DMS114 treated with DMSO at 0.1 percent for 48 hours (cell line): ENCODE measurements around the gene MTX3.

ENCODE experiments used
- DNase-seq: peaks from one replicate; lab custom pipeline; 2025; ENCODE audit not compliant: unreplicated experiment; lab: John Stamatoyannopoulos, UW

Gene MTX3

GRCh38 chr5:79983618-79984017, 7.4 kb downstream of the MTX3 start:
- DNase-seq = no peak

GRCh38 chr5:79982136-79982535, 8.9 kb downstream of the MTX3 start:
- no peak for DNase-seq

DNA sequence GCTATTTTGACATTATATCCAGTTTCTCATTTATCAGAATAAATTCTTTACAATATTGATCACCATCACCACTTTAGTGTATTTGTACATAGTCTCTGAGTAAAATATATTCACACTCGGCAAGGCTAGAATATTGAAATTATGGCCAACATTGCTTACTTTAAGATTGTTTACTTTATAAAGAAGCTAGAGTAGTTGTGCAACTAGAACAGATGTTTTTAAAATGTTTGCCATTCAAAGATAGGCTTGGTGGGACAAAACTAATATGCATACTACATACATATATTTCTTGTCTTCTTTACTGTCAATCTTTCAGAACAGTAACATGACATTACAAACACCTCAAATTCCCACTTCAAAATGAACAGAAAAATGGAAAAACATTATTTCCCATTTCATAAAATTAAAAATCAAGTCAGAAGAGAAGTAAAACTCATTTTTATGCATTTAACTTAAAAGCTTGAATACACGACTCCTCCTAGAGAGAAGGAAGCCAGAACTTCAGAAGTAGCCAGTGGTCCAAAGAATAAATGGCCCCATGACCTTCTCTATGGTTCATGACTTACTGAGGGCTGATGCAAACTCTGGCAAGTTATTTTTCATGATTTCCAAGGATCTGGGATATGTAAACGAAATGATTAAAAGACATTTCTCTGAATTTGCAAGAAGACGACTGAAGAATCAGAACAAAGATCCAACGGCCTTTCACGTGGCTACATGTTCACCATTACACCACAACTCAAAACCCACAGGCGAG, 14.1 kb downstream of the MTX3 start:
- DNase-seq = no peak

GRCh38 chr5:79975422-79975821, 15.6 kb downstream of the MTX3 start:
- DNase-seq = no peak

GRCh38 chr5:79974886-79975285, 16.2 kb downstream of the MTX3 start:
- DNase-seq = no peak

GRCh38 chr5:79973996-79974395, 17.1 kb downstream of the MTX3 start:
- no peak for DNase-seq

DNA sequence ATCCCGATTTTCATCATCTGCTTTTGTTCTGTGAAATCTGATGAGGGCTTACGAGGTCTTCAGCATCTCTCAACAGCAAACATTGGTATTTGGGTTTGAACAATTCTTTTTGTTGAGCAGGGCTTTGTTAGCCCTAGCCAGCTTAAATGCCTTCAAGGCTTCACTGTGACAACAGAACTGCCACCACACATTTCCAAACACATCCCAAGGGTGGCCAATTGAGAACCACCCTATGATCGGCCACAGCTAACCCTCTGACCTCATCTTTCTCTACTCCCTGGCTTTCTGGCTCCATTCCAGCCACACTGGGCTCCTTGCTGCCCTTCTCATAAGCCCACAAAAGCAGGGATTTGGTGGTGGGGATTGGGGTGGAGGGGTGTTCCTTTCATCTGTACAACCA, 17.6 kb downstream of the MTX3 start:
- DNase-seq = no peak

- no peak for DNase-seq
Observed at GRCh38 chr5:79971156-79971555, 19.9 kb downstream of the MTX3 start.

DNA sequence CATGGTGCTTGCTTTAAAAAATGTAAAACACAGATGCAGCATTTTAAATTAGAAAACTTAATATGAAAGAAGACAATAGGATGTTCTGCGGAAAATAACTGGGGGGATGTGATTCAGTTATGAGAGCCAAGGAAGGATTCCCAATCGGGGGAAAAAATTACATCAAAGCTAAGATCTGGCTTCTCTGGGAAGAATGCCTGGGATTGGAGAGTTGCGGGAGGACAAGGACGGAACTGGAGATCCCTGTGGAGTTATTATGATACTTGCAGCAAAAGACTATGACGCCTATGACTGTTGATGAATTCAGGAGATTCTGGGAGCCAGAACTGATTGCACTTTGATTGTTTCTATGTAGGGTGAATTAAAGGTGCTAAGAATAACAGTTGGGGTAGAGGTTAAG, 24.6 kb downstream of the MTX3 start:
- DNase-seq = no peak

DNA sequence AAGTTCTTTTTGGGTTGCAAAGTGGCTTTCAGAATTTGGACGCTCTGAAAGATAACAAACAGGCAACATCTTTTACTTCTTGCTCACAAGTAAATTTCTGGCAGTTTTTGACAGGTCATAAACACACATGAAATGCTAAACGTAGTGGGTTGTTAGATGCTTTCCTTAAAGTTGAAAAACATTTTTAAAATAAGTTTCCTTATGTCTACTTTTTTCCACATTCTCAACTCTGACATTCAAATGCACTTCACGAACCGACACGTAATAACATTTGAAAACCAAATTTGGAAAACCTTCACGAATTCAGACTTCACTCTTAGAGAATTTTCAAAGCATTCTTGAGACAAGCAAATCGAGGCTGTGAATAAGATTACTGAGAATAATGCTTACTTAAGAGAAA, 26.9 kb downstream of the MTX3 start:
- no peak for DNase-seq

DNA sequence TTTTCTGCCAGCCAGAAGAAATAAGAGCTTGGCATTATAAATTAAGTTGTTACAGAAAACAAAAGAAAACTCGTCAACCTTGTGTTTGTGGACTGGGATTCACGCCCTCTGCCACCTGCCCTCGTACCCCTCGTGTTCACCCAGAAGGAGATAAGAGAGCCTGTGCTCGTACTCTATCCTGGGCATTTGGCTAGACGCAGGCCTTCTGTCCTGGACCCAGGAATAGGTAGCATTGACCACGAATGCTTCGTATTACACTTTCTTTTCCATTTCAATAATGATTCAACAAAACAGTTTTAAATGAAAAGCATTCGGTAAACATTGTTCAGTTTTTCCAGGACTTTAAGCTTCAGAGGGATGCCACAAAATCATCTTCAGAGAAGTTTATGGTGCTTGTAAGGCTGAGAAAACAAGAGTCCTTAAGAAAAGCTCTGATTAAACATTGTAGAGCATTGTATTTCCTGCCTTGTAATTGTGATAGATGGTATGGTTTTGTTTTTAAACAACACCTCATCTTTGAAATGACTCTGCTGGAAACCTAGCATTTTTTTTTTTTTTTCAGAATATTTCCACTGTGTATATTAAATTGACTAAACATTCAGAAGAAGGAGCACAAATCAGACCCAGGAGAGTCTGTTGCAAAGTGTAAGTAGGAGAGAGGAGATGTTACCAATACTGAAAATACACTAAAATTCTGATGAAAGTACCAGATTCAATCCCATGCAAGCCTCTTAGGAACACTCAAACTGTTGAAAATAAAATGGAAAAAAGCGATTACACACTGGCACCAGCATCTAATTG, 27.6 kb downstream of the MTX3 start:
- DNase-seq = no peak

- no peak for DNase-seq
Observed at GRCh38 chr5:79962575-79963222, 28.4 kb downstream of the MTX3 start.

- no peak for DNase-seq
Observed at GRCh38 chr5:79961716-79962574, 29.1 kb downstream of the MTX3 start.

GRCh38 chr5:79959407-79959806, 31.7 kb downstream of the MTX3 start:
- DNase-seq = no peak

GRCh38 chr5:79955941-79956670, 35.0 kb downstream of the MTX3 start:
- no peak for DNase-seq

DNA sequence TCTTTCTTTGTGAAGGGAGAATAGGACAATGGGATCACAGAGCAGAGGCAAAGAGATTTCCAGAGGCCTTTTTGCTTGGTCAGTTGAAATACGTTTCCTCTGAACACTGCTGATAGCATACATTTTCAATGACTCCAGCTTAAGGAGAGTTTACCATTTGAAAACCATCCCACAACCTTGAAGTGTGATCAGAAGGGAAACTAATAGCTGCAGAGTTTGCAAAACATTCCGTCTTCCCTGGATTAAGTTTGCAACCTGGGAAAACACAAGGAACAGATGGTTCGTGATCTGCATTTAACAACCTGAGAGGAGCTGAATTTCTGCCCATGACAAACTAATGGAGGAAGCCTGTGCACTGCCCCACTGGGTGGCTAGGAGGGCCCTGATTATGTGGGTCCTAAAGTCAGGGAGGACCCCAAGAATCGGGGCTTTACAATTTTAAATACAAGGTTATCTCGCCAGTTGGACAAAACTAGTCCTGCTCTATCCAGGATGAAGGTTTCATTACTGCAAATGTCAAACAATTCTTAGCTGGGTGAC, 35.6 kb downstream of the MTX3 start:
- no peak for DNase-seq

DNA sequence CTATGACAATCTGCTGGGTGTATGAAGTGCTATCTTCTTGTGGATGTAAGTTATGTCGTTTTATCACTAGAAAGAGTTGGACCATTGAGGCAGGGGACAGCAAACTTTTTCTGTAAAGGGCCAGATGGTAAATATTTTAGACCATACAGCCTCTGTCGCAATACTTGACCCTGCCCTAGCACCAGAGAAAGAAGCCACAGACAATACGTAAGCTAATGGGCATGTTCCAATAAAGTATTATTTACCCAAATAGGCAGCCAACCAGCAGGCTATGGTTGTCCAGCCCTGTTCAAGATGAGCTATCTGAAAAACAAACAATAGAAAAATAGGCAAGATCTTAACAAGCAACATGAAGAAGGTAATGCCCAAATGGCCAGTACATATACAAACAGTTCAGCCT, 36.4 kb downstream of the MTX3 start:
- DNase-seq = no peak

- no peak for DNase-seq
Observed at GRCh38 chr5:79947567-79947966, 43.5 kb downstream of the MTX3 start.

GRCh38 chr5:79938468-79938867, 52.6 kb downstream of the MTX3 start:
- DNase-seq = no peak

DNA sequence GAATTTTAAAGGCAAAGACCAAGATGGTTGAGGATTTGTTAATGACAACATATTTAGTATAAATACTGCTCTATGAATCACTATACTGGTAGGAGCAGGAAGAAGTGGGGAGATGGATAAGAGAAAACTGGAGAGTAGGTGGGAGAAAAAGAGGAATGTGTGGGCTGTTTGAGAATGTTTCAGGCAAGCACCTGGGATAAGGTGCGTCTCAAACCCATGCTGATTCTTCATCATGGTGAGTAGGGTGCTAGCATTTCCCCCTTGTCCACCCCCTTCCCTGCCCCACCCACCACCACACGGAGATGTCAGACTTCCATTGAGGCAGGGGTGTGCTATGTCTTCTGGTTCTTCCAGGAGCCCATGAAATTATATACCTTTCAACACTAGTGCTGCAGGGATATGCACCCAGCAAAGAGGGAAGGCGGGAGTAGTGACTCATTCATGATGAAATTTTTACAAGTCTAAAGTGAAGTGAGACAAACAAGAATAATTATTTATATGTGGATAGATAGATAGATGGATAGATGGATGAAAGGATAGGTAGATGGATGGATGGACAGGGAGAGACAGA, 54.3 kb downstream of the MTX3 start:
- no peak for DNase-seq
